ENCODE measurements around the gene NKX2-2.

DNA sequence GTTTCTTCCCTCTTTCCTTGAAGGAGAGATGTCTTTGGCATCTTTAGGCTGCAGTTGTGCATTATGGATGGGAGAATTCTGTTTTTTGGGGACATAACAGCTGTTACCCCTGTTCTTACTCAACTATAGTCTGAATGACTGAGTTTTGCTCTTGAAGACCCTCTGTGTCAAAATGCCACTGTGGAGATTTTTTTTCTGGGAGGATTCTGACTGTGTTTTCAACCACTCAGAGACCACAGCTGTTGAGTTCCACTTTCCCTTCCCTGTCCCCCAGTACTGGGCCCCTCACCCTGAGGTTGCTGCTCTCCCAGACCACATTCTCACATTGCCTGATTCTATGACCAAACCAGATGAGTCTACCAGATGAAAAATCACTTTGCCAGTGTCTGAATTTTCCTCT, 48.1 kb downstream of the NKX2-2 start:
- TF ChIP-seq ZNF16 (tag by site-specific recombination; IDR thresholded peaks at IDR 0.05; ENCODE audit: low read depth) (no peak), ZNF544 (tag by site-specific recombination; IDR thresholded peaks at IDR 0.05) (no peak), ZNF48 (tag by site-specific recombination; IDR thresholded peaks at IDR 0.05) (no peak), YY1 (tag by site-specific recombination; IDR thresholded peaks at IDR 0.05) (no peak), ZNF561 (tag by site-specific recombination; IDR thresholded peaks at IDR 0.05; ENCODE audit: borderline replicate concordance) (no peak), ZBTB7A (tag by site-specific recombination; IDR thresholded peaks at IDR 0.05; ENCODE audit: low read depth) (no peak)
- TF ChIP-seq, protein P1, sequence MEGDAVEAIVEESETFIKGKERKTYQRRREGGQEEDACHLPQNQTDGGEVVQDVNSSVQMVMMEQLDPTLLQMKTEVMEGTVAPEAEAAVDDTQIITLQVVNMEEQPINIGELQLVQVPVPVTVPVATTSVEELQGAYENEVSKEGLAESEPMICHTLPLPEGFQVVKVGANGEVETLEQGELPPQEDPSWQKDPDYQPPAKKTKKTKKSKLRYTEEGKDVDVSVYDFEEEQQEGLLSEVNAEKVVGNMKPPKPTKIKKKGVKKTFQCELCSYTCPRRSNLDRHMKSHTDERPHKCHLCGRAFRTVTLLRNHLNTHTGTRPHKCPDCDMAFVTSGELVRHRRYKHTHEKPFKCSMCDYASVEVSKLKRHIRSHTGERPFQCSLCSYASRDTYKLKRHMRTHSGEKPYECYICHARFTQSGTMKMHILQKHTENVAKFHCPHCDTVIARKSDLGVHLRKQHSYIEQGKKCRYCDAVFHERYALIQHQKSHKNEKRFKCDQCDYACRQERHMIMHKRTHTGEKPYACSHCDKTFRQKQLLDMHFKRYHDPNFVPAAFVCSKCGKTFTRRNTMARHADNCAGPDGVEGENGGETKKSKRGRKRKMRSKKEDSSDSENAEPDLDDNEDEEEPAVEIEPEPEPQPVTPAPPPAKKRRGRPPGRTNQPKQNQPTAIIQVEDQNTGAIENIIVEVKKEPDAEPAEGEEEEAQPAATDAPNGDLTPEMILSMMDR (tag by site-specific recombination; IDR thresholded peaks at IDR 0.05), result no peak
- TF ChIP-seq, protein P2, sequence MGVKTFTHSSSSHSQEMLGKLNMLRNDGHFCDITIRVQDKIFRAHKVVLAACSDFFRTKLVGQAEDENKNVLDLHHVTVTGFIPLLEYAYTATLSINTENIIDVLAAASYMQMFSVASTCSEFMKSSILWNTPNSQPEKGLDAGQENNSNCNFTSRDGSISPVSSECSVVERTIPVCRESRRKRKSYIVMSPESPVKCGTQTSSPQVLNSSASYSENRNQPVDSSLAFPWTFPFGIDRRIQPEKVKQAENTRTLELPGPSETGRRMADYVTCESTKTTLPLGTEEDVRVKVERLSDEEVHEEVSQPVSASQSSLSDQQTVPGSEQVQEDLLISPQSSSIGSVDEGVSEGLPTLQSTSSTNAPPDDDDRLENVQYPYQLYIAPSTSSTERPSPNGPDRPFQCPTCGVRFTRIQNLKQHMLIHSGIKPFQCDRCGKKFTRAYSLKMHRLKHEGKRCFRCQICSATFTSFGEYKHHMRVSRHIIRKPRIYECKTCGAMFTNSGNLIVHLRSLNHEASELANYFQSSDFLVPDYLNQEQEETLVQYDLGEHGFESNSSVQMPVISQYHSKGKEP (tag by site-specific recombination; IDR thresholded peaks at IDR 0.05), result no peak
